ENCODE measurements around the gene APLF. TPM values are rescaled to one million over a fixed set of nuclear protein-coding genes. Genes with fewer than 3 reads are reported as not detected.

The APLF gene
- total RNA-seq, 1 experiment from 2014 or later: 4.5 TPM

- TF ChIP-seq CTCF (IDR thresholded peaks at IDR 0.05; ENCODE audit: unreplicated experiment): no peak
- CTCF ChIA-PET: no interaction called here
- peaks cover 8% of the 10 kb centered on the region for H3K27me3 Mint-ChIP-seq (ENCODE audit: unreplicated experiment)
- H3K27ac Mint-ChIP-seq (ENCODE audit: unreplicated experiment): no peak overlapping the region
- no peaks in the 10 kb centered on the region for H3K4me1 Mint-ChIP-seq (ENCODE audit: low read depth, unreplicated experiment)
- intact Hi-C loops (cut with micrococcal nuclease; ENCODE audit: unreplicated experiment): no loop called here
- no peak overlapping the region for H3K4me3 Mint-ChIP-seq (ENCODE audit: low read depth, unreplicated experiment)
- no TSS peak for BruUV-seq (replicated peaks)
- H3K9me3 Mint-ChIP-seq (ENCODE audit: low read depth, unreplicated experiment): no peaks in the 10 kb centered on the region
- no peaks in the 10 kb centered on the region for H3K36me3 Mint-ChIP-seq (ENCODE audit: insufficient read depth, unreplicated experiment)
- DNase-seq: no peak
Observed at GRCh38 chr2:68452158-68452900, 15.1 kb upstream of the APLF start.

- Mint-ChIP-seq H3K27me3 (ENCODE audit: unreplicated experiment) (peaks cover 8% of the 10 kb centered on the region), H3K36me3 (ENCODE audit: insufficient read depth, unreplicated experiment) (no peaks in the 10 kb centered on the region), H3K4me3 (ENCODE audit: low read depth, unreplicated experiment) (no peak overlapping the region), H3K4me1 (ENCODE audit: low read depth, unreplicated experiment) (no peaks in the 10 kb centered on the region), H3K9me3 (ENCODE audit: low read depth, unreplicated experiment) (no peaks in the 10 kb centered on the region), H3K27ac (ENCODE audit: unreplicated experiment) (no peak overlapping the region)
- intact Hi-C loops (cut with micrococcal nuclease; ENCODE audit: unreplicated experiment): no loop called here
- DNase-seq: no peak
- BruUV-seq (replicated peaks): no TSS peak
- CTCF ChIA-PET: no interaction called here
- TF ChIP-seq CTCF (IDR thresholded peaks at IDR 0.05; ENCODE audit: unreplicated experiment): no peak
Observed at GRCh38 chr2:68453761-68454360, 13.5 kb upstream of the APLF start.

GRCh38 chr2:68454719-68455118, 12.7 kb upstream of the APLF start:
- no TSS peak for BruUV-seq (replicated peaks)
- CTCF ChIA-PET: no interaction called here
- no peaks in the 10 kb centered on the region for H3K4me1 Mint-ChIP-seq (ENCODE audit: low read depth, unreplicated experiment)
- no peaks in the 10 kb centered on the region for H3K9me3 Mint-ChIP-seq (ENCODE audit: low read depth, unreplicated experiment)
- peaks cover 8% of the 10 kb centered on the region for H3K27me3 Mint-ChIP-seq (ENCODE audit: unreplicated experiment)
- no peak overlapping the region for H3K4me3 Mint-ChIP-seq (ENCODE audit: low read depth, unreplicated experiment)
- no peak for DNase-seq
- no peak overlapping the region for H3K27ac Mint-ChIP-seq (ENCODE audit: unreplicated experiment)
- intact Hi-C loops (cut with micrococcal nuclease; ENCODE audit: unreplicated experiment): no loop called here
- TF ChIP-seq CTCF (IDR thresholded peaks at IDR 0.05; ENCODE audit: unreplicated experiment): no peak
- no peaks in the 10 kb centered on the region for H3K36me3 Mint-ChIP-seq (ENCODE audit: insufficient read depth, unreplicated experiment)

- Mint-ChIP-seq H3K27me3 (ENCODE audit: unreplicated experiment) (peaks cover 8% of the 10 kb centered on the region), H3K4me1 (ENCODE audit: low read depth, unreplicated experiment) (no peaks in the 10 kb centered on the region), H3K27ac (ENCODE audit: unreplicated experiment) (no peak overlapping the region), H3K36me3 (ENCODE audit: insufficient read depth, unreplicated experiment) (no peaks in the 10 kb centered on the region), H3K4me3 (ENCODE audit: low read depth, unreplicated experiment) (no peak overlapping the region), H3K9me3 (ENCODE audit: low read depth, unreplicated experiment) (no peaks in the 10 kb centered on the region)
- BruUV-seq (replicated peaks): no TSS peak
- intact Hi-C loops (cut with micrococcal nuclease; ENCODE audit: unreplicated experiment): no loop called here
- CTCF ChIA-PET: no interaction called here
- TF ChIP-seq CTCF (IDR thresholded peaks at IDR 0.05; ENCODE audit: unreplicated experiment): no peak
- DNase-seq: no peak
Observed at GRCh38 chr2:68456198-68456597, 11.2 kb upstream of the APLF start.
